HG03103 (cell line): Measurements from ENCODE around the gene NTSR2.
"Not testable (repeated sequence)": the region's sequence is repeated elsewhere in the genome, so short reads cannot be mapped to it uniquely, and the experiment has no call there.

Source experiments
- ATAC-seq: cut with Tn5 transposase; IDR thresholded peaks from one replicate; pipeline ENCODE4 v1.9.1; 2021; ENCODE audit warnings: low read depth; ENCODE audit not compliant: unreplicated experiment

Gene NTSR2

DNA sequence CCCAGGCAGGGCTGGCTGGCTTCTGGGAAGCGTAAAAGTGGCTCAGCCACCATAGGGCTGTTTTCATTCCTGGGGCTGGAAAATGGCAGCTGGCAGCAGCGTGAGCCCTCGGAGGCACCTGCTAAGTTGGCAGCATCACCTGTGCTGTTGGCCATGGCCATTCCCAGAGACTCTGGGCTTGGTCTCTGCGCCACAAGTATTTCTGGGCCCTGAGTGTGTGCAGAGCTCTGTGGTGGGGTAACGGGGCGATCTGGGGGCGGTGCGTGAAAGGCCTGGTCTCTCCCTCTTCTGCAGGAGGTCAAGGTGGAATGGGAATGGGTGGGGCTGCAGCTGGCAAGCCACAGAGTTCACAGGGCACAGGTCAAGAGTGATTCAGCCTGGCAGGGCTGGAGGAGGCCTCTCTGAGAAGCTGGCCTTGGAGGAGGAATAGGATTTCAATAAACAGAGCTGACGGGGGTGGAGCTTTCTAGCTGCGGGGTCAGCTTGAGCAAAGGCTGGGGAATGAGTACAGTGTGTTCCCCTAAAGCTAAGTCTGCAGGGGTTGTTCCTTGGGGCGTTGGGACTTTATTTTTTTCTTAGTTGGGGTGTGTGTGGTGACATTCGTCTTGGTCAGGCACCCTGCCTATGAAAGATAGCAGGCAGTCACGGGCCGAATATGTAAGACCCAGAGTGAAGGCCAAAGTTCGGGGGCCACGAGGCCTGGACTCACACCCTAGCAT lies 10.3 kb upstream of the NTSR2 start:
- no peak for ATAC-seq

GRCh38 chr2:11679486-11680181 lies 9.6 kb upstream of the NTSR2 start:
- no peak for ATAC-seq

DNA sequence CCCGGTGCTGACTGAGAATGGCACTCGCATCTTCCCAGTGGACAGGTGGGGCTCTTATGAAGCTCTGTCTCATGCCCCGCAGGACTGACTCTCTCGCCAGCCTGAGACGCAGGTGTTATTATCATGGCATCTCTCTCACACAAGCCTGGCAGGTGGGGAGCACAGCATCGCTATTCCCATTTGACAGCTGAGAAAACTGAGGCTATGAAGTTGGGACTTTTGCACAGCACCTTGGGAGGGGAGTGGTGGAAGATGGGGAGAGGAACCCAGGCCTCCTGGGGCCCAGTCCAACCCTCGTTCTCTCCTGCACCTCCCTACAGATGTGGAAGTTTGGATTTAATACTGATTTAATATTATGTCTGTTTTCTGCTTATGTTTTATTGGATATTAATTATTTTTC lies 9.0 kb upstream of the NTSR2 start:
- no peak for ATAC-seq

DNA sequence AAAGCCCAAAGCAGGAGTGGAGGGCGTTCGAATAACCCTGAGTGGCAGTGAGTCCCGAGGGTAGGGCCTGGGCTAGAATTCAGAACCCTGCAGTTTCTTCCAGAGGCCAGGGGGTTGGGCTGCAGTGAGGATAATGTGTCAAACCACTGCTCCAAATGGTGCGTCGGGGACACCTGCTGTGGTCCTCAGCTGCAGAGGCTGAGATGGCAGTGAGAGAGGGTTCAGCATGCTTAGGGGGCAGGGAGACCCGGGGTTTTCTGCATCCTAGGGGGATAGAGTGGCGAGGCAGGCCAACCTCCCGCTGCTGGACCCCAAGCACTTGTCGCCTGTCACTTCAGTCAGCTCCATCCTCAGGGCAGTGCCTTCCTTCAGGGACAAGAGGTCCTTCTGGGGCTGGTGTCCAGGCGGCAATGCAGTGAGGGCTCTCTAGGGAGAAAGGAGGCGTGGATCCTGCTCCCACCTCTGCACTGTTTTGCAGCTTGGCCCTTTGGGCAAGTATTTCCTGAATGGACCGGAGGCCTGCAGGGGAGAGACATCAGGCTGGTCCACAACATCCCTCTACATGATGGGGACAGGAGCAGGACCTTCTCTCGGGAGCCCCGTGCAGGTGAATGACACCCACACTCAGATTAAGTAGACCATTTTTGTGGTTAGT lies 8.4 kb upstream of the NTSR2 start:
- ATAC-seq = no peak

- ATAC-seq = no peak
Measured at GRCh38 chr2:11677136-11678055, 7.4 kb upstream of the NTSR2 start.

DNA sequence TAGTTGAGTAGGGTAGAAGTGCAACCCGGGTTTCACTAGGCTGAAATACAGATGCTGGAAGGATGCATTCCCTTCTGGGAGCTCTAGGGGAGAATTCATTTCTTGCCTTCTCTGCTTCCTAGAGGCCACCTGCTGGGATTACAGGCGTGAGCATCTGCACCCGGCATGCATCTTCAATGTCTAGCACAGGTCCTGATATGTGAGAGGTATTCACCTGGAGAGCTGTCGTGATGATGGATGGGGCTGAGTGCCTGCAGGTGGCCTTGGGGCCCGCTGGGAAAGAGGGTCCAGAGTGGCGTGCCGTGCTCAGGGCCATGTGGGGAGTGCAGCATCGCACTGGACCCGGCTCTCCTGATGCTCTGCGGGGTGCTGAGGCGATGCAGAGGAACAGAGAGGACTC lies 6.6 kb upstream of the NTSR2 start:
- ATAC-seq = no peak

DNA sequence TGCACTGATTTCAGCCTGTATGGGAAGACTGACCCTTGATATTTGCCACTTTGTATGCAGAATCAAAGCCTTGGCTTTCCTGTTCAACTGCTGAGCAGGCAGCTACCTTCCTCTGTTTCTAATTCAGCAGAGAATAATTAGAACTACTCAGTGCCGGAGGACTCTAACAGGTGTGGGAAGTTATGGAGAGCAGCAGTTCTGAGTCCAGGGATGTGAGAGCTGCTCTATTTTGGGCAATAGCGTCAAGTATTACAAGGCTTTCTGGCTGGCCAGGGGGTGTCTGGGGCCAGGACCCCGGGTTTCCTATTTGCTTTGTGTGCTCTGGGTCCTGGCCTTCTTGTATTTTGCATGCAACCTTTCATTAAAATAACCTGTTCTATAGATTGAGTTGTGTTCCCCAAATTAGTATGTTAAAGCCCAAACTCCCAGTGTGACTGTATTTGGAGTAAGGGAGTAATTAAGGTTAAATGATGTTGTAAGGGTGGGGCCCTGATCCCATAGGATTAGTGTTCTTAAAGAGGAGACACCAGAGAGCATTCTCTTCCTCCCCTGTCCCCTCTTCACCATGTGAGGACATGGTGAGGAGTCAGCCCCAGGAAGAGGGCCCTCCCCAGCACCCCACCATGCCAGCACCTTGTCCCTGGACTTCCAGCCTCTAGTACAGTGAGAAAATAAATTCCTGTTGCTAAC lies 5.6 kb upstream of the NTSR2 start:
- no peak for ATAC-seq

- no peak for ATAC-seq
Measured at GRCh38 chr2:11674983-11675382, 5.0 kb upstream of the NTSR2 start.

DNA sequence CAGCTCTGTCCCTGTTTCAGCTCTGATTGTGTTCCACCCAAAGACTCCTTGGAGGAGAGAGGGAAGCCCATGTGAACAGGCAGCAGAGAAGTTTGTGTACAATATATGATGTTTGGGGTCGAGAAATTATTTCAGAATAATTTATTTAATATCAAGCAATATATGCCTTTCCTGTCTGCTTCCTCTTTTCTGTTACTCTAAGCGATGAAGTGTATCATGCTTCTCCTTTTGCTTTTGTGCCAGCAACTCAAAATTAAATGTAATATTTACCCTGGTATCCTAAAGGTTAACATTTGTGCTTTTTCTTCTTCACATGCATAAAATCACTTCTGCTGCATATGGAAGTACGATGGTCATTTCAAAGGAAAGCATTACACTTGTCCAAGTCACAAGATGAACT lies 2.4 kb upstream of the NTSR2 start:
- no peak for ATAC-seq

GRCh38 chr2:11667866-11668637 lies 1.9 kb downstream of the NTSR2 start:
- no peak for ATAC-seq

GRCh38 chr2:11667194-11667593 lies 2.8 kb downstream of the NTSR2 start:
- ATAC-seq = no peak

DNA sequence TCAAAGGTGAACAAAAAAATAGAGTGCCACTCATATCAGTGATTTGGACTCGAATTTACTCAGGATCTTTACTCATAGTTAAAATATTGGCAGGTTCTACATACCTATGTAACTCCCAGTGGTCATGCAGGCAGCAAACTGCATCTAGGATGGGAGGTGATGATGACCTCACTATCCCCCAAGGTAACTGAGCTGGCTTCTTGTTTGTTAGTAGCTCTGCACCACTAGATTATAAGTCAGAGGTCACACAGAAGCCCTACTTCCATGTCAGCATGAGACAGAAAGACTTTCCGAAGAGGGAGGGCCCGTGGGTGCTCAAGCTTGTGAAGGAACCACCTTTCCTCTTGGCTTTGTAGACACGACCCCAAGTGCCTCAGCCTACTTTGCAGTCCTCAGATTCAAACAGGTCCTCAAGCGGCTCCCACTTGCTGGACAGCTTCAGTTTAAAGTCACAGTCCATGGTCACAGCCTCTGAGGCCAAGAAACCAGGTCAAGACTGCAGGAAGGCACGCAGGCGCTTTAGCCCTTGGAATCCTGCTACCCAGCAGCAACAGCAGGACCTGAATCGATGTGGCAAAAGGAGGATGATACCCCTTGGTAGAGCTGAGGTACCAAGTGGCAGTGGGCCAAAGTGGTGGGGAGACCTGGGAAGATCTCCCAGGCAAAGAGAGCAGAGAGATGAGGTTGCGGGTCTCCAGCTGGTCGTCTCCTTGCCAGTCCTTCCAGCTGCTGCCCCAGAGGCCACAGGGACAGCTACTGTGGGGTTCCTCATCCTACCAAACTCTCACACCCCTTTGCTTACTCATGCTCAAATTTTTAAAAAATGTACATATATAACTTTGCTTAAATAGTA lies 4.3 kb downstream of the NTSR2 start:
- ATAC-seq = no peak

GRCh38 chr2:11665028-11665427 lies 5.0 kb downstream of the NTSR2 start:
- no peak for ATAC-seq

DNA sequence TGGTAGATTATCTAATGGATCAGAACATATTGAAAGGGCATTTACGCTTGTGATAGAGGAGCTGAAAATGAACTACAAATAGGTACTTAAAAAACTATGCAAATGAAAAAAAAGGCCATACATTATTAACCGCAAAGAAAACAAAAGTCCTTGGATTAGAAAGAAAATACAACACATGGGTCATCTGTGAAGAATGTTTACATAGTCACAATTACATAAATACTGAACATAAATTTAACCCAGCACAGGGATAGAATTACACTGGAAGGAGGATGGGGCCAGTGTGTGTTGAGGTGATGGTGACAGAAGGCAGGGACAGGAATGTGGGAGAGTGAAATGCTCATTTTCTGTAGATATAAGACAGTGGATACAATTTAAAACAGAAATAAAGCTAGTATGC lies 6.6 kb downstream of the NTSR2 start:
- ATAC-seq = no peak

- ATAC-seq = no peak
Measured at GRCh38 chr2:11662882-11663281, 7.1 kb downstream of the NTSR2 start.

DNA sequence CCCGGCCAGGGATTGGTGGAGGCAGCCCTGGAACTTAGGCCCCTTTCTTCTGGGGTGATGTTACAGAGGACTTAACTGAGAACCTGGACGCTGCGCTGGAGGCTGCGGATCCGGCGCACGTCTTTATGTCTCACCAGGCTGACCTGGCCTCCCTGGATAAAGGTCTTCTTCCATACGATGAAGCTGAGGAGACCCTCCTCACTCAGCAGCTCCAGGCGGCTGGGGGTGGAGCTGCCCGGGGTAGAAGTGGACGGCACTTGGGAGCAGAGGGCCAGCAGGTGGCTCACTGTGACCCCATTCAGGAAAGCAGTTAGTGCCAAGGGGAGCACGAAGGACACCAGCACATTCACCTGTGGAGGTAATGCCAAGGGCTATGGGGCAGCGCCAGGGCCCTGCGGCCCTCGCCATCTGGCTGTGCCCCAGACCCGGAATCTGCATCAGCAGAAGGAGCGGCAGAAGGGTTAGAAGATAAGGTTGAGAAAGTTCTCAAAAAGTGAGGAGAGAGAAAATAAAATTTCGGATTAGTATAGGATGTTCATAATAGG lies 8.0 kb downstream of the NTSR2 start:
- ATAC-seq = no peak

- not testable (repeated sequence) for ATAC-seq
Measured at GRCh38 chr2:11660396-11660795, 9.6 kb downstream of the NTSR2 start.

DNA sequence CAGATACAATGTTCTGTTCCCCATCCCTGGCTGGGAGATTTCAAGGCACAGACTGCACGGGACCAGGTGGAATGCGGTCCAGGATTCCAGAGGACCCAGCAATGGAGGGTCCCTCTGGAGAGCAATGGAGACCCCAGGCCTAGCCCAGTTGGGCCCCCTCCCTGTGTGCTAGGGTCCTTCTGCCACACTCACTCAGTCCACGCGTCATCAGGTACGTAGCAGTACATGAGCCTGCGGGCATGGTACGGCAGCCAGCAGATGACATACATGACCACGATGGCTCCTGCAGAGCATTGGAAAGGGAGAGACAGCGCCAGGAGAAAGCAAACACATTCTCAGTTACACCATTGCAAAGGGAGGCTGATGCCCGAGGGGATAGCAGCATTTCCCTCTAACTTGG lies 10.1 kb downstream of the NTSR2 start:
- ATAC-seq = no peak
